Measurements from ENCODE around the gene CD84.

CD84 gene

DNA sequence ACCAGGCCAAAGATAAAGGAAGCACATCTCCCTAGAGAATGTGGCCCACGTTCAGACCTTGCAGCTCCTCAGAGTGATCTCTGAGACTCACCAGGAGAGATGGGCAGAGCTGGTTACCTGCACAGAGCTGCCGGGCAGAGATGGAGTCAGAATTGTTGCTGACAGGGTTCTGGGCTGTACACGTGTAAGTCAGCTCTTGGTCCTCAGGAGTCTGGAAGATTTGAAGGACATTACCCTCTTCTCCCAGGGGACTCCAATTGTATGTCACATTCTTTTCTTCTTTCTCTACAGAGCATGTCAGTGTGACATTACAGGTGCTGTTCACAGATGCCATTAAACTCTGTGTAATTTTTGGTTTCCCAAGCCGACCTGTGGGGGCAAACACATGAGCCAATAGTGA lies 25.5 kb downstream of the CD84 start:
- H3K27ac ChIP-seq (ENCODE audit: low read depth, low read length, severe bottlenecking): no peak overlapping the region
- no peak overlapping the region for H3K4me3 ChIP-seq (ENCODE audit: extremely low read depth, insufficient read depth, low read length, poor library complexity, severe bottlenecking)
- WGBS, 2 experiments (ENCODE audit: insufficient coverage in 2 of 2): 94 to 100% methylated on average over 2 to 3 of the region's 4 CpGs
- H3K36me3 ChIP-seq (ENCODE audit: control insufficient read depth, insufficient read depth, low read length): no peaks in the 10 kb centered on the region
- H3K9me3 ChIP-seq (ENCODE audit: control insufficient read depth, low read length): no peaks in the 10 kb centered on the region
- no peaks in the 10 kb centered on the region for H3K4me1 ChIP-seq (ENCODE audit: control insufficient read depth, insufficient read depth, low read length, poor library complexity, severe bottlenecking)

DNA sequence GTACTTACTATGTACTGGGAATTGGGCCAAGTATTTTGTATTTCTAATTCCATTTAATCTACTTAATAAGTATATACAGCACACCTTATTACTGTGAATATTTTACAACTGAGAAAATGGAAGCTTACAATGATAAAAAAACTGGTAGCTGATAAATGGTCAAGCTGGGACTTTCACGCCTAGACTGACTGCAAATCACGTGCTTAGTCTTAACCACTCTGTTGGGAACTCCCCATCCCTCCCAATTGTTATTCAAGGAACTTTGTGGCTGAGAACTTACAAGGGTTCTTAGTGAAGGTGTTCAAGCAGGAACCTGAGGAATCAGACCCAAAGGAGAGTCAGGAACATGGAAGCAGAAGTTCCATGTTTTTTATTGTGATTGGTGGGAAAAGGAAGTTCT lies 26.9 kb downstream of the CD84 start:
- H3K4me3 ChIP-seq (ENCODE audit: extremely low read depth, insufficient read depth, low read length, poor library complexity, severe bottlenecking): no peak overlapping the region
- H3K9me3 ChIP-seq (ENCODE audit: control insufficient read depth, low read length): no peaks in the 10 kb centered on the region
- H3K4me1 ChIP-seq (ENCODE audit: control insufficient read depth, insufficient read depth, low read length, poor library complexity, severe bottlenecking): no peaks in the 10 kb centered on the region
- no peaks in the 10 kb centered on the region for H3K36me3 ChIP-seq (ENCODE audit: control insufficient read depth, insufficient read depth, low read length)
- WGBS, 2 experiments (ENCODE audit: insufficient coverage in 2 of 2): 75 to 94% methylated on average over 2 of the region's 2 CpGs
- no peak overlapping the region for H3K27ac ChIP-seq (ENCODE audit: low read depth, low read length, severe bottlenecking)

DNA sequence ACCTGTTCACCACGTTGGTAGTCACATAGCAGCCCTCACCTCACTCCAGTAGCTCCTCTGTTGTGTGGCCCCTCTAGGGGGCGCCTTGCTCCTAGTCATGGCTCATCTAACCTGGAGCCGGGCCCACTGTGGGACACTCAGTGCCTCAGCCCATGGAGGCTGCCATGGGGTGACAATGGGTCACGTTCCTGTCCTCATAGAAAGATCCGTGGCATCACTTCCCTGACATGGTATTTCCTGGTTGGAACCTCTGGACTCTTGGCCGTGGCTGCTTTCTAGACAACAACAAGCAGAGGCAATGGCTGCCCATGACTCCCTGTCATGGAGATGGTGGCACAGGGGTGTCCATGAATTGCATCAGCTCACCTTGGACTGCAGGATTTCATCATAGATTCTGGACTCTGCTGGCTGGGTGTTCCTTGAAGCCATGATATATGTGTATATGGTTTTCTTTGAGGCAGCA lies 28.7 kb downstream of the CD84 start:
- Histone ChIP-seq H3K4me3 (ENCODE audit: extremely low read depth, insufficient read depth, low read length, poor library complexity, severe bottlenecking) (no peak overlapping the region), H3K36me3 (ENCODE audit: control insufficient read depth, insufficient read depth, low read length) (no peaks in the 10 kb centered on the region), H3K4me1 (ENCODE audit: control insufficient read depth, insufficient read depth, low read length, poor library complexity, severe bottlenecking) (no peaks in the 10 kb centered on the region), H3K27ac (ENCODE audit: low read depth, low read length, severe bottlenecking) (no peak overlapping the region), H3K9me3 (ENCODE audit: control insufficient read depth, low read length) (no peaks in the 10 kb centered on the region)
- 78 to 83% methylated on average over 6 of the region's 6 CpGs for WGBS, 2 experiments (ENCODE audit: insufficient coverage in 2 of 2)

- no peak overlapping the region for H3K4me3 ChIP-seq (ENCODE audit: extremely low read depth, insufficient read depth, low read length, poor library complexity, severe bottlenecking)
- WGBS, 2 experiments (ENCODE audit: insufficient coverage in 2 of 2): 78 to 83% methylated on average over 3 of the region's 3 CpGs
- no peaks in the 10 kb centered on the region for H3K36me3 ChIP-seq (ENCODE audit: control insufficient read depth, insufficient read depth, low read length)
These were observed 29.7 kb downstream of the CD84 start for GRCh38 chr1:160549665-160550006.

GRCh38 chr1:160548960-160549664 lies 30.2 kb downstream of the CD84 start:
- Histone ChIP-seq H3K27ac (ENCODE audit: low read depth, low read length, severe bottlenecking) (no peak overlapping the region), H3K4me3 (ENCODE audit: extremely low read depth, insufficient read depth, low read length, poor library complexity, severe bottlenecking) (no peak overlapping the region), H3K36me3 (ENCODE audit: control insufficient read depth, insufficient read depth, low read length) (no peaks in the 10 kb centered on the region), H3K4me1 (ENCODE audit: control insufficient read depth, insufficient read depth, low read length, poor library complexity, severe bottlenecking) (no peaks in the 10 kb centered on the region), H3K9me3 (ENCODE audit: control insufficient read depth, low read length) (no peaks in the 10 kb centered on the region)
- 83 to 88% methylated on average over 4 to 5 of the region's 5 CpGs for WGBS, 2 experiments (ENCODE audit: insufficient coverage in 2 of 2)

More at GRCh38 chr1:160549665-160550006, 29.7 kb downstream of the CD84 start:
- H3K4me1 ChIP-seq (ENCODE audit: control insufficient read depth, insufficient read depth, low read length, poor library complexity, severe bottlenecking): no peaks in the 10 kb centered on the region
- no peaks in the 10 kb centered on the region for H3K9me3 ChIP-seq (ENCODE audit: control insufficient read depth, low read length)
- no peak overlapping the region for H3K27ac ChIP-seq (ENCODE audit: low read depth, low read length, severe bottlenecking)

DNA sequence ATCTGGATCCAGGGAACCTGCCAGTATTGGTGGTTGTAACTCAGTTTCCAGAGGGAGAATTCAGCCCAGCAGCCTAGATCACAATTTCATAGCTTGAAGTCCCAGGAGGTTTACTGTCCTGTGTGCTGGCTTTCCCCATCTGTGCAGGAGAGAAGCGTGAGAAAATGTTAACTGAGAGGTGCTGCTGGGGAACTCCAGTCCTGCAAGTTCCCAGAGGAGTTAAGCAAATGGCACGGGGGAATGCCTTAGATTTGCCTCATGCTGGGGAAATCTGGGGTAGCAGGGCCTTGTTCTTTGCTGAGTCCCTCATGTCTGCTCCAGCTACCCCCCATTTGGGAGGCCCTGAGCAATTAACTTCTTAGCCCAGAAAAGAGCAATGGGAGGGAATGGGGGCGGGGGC lies 31.1 kb downstream of the CD84 start:
- Histone ChIP-seq H3K4me3 (ENCODE audit: extremely low read depth, insufficient read depth, low read length, poor library complexity, severe bottlenecking) (no peak overlapping the region), H3K4me1 (ENCODE audit: control insufficient read depth, insufficient read depth, low read length, poor library complexity, severe bottlenecking) (no peaks in the 10 kb centered on the region), H3K36me3 (ENCODE audit: control insufficient read depth, insufficient read depth, low read length) (no peaks in the 10 kb centered on the region), H3K9me3 (ENCODE audit: control insufficient read depth, low read length) (no peaks in the 10 kb centered on the region), H3K27ac (ENCODE audit: low read depth, low read length, severe bottlenecking) (no peak overlapping the region)
- 100% methylated on average over 1 of the region's 3 CpGs for WGBS, 2 experiments (ENCODE audit: insufficient coverage in 2 of 2)

DNA sequence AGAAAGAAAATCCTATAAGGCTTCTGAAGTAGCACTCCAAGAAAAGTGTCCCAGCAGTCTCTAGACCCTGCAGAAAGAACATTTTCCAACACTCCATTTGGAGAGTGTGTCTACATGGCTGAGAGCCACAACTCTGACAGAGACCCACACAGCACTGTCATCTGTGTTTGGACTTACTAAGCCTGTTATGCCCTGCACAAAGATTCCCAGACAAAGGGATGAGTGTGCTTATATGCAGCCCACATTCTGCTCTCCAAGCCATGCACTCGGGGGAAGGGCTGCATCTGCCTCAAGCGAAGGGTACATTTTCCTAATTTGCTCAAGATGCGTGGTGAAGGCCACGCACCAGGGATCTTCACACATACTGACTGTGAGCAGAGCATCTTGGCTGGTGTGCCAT lies 31.9 kb downstream of the CD84 start:
- Histone ChIP-seq H3K4me1 (ENCODE audit: control insufficient read depth, insufficient read depth, low read length, poor library complexity, severe bottlenecking) (peaks cover 4% of the 10 kb centered on the region), H3K4me3 (ENCODE audit: extremely low read depth, insufficient read depth, low read length, poor library complexity, severe bottlenecking) (no peak overlapping the region), H3K27ac (ENCODE audit: low read depth, low read length, severe bottlenecking) (no peak overlapping the region), H3K9me3 (ENCODE audit: control insufficient read depth, low read length) (no peaks in the 10 kb centered on the region), H3K36me3 (ENCODE audit: control insufficient read depth, insufficient read depth, low read length) (no peaks in the 10 kb centered on the region)
- WGBS, 2 experiments (ENCODE audit: insufficient coverage in 2 of 2): 97% methylated on average over 4 of the region's 4 CpGs

- H3K27ac ChIP-seq (ENCODE audit: low read depth, low read length, severe bottlenecking): no peak overlapping the region
- H3K4me3 ChIP-seq (ENCODE audit: extremely low read depth, insufficient read depth, low read length, poor library complexity, severe bottlenecking): no peak overlapping the region
- H3K36me3 ChIP-seq (ENCODE audit: control insufficient read depth, insufficient read depth, low read length): no peaks in the 10 kb centered on the region
- peaks cover 9% of the 10 kb centered on the region for H3K4me1 ChIP-seq (ENCODE audit: control insufficient read depth, insufficient read depth, low read length, poor library complexity, severe bottlenecking)
- no peaks in the 10 kb centered on the region for H3K9me3 ChIP-seq (ENCODE audit: control insufficient read depth, low read length)
- 100% methylated on average over 1 to 2 of the region's 2 CpGs for WGBS, 2 experiments (ENCODE audit: insufficient coverage in 2 of 2)
These were observed 32.4 kb downstream of the CD84 start for GRCh38 chr1:160546942-160547341.

- H3K9me3 ChIP-seq (ENCODE audit: control insufficient read depth, low read length): no peaks in the 10 kb centered on the region
- no peaks in the 10 kb centered on the region for H3K36me3 ChIP-seq (ENCODE audit: control insufficient read depth, insufficient read depth, low read length)
- H3K4me1 ChIP-seq (ENCODE audit: control insufficient read depth, insufficient read depth, low read length, poor library complexity, severe bottlenecking): peaks cover 30% of the 10 kb centered on the region
- H3K4me3 ChIP-seq (ENCODE audit: extremely low read depth, insufficient read depth, low read length, poor library complexity, severe bottlenecking): no peak overlapping the region
- no peak overlapping the region for H3K27ac ChIP-seq (ENCODE audit: low read depth, low read length, severe bottlenecking)
- 100% methylated on average over 1 of the region's 1 CpG; no CpG with 5 or more reads in 1 of the 2 experiments for WGBS, 2 experiments (ENCODE audit: insufficient coverage in 2 of 2)
These were observed 34.6 kb downstream of the CD84 start for GRCh38 chr1:160544647-160545046.

DNA sequence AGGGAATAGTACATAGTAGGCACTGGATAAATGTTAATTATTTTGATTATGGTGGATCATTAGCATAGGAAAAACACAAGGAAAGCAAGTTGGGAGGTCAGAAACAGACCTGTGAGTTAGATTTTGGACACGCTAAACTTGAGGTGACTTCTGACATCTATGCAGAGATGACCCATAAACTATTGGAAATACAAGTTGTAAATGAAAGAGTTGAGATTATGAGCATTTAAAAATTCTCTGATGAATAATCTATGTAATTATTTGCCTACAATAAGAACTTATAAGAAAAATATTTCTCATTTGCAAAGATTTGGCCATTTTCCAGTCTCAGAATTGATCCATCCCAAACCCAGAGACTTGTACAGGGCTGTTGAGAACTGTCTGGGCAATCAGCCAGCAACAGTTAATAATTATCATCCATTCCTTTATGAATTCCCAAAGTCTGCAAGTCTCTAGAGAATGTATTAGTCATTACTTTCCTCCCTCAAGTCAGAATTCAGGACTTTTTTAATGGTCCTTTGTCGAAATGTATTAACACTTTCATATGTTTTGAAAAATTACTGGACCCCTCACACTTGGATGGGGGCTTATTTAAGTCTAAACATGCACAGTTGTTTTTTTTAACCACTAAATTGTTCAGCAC lies 36.9 kb downstream of the CD84 start:
- Histone ChIP-seq H3K9me3 (ENCODE audit: control insufficient read depth, low read length) (no peaks in the 10 kb centered on the region), H3K27ac (ENCODE audit: low read depth, low read length, severe bottlenecking) (no peak overlapping the region), H3K4me1 (ENCODE audit: control insufficient read depth, insufficient read depth, low read length, poor library complexity, severe bottlenecking) (peaks cover 37% of the 10 kb centered on the region), H3K36me3 (ENCODE audit: control insufficient read depth, insufficient read depth, low read length) (no peaks in the 10 kb centered on the region), H3K4me3 (ENCODE audit: extremely low read depth, insufficient read depth, low read length, poor library complexity, severe bottlenecking) (no peak overlapping the region)
- 0% methylated on average over 1 of the region's 2 CpGs; no CpG with 5 or more reads in 1 of the 2 experiments for WGBS, 2 experiments (ENCODE audit: insufficient coverage in 2 of 2)

DNA sequence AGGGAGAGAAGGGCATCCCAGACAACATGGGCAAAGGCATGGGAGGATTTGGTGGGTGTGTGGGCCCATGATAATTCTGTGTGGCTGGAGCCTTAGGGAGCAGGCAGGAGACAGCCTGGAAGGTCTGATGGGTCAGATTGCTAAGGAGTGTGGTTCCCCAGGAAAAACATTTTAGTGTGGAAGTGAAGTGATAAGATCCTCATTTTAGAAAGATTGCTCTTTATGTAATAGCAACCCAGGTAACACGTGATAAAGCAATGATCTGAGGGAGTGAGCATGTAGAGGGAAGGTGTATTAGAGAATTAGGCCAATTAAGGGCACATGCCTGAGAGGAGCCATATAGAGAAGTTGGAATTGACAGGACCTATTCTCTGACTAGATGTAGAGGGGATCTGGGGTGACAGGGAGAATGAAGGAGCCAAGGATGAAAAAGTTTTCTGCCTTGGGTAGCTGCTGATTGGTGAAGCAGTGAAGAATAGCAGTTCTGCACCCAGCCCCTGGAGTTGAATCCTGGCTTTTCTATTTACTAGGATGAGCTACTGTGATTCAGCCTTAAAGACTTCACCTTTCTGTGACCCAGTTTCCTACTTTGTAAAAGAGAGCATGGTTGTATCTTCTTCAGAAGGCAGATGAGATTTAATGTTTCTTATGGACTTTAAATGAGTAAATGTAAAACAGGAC lies 37.5 kb downstream of the CD84 start:
- H3K36me3 ChIP-seq (ENCODE audit: control insufficient read depth, insufficient read depth, low read length): no peaks in the 10 kb centered on the region
- 88% methylated on average over 1 of the region's 1 CpG for WGBS, 2 experiments (ENCODE audit: insufficient coverage in 2 of 2)
- H3K4me1 ChIP-seq (ENCODE audit: control insufficient read depth, insufficient read depth, low read length, poor library complexity, severe bottlenecking): peaks cover 37% of the 10 kb centered on the region
- no peaks in the 10 kb centered on the region for H3K9me3 ChIP-seq (ENCODE audit: control insufficient read depth, low read length)
- H3K27ac ChIP-seq (ENCODE audit: low read depth, low read length, severe bottlenecking): no peak overlapping the region
- no peak overlapping the region for H3K4me3 ChIP-seq (ENCODE audit: extremely low read depth, insufficient read depth, low read length, poor library complexity, severe bottlenecking)

Measured in mesodermal cell (in vitro differentiated cells).